ENCODE measurements around the gene THOC5. TPM values are rescaled to one million over a fixed set of nuclear protein-coding genes. Genes with fewer than 3 reads are reported as not detected.
A peak's percentile ranks its signal among the peaks of the same experiment; 100 is the strongest.

The THOC5 gene
- total RNA-seq, 1 experiment from 2014 or later = 80.6 TPM

- Histone ChIP-seq H3K79me2 (ENCODE audit: insufficient read depth, low read length) (no peaks in the 10 kb centered on the region), H3K4me2 (ENCODE audit: low read length) (no peak overlapping the region), H3K36me3 (ENCODE audit: control insufficient read depth in 1 of 2, insufficient read depth in 2 of 2, low read length in 2 of 2) (peaks cover 54 to 64% of the 10 kb centered on the region in 2 experiments), H2AFZ (ENCODE audit: low read depth, low read length, poor library complexity, severe bottlenecking) (no peak overlapping the region), H3K9ac (ENCODE audit: low read length) (no peak overlapping the region), H3K27me3 (ENCODE audit: insufficient read depth, low read length) (no peaks in the 10 kb centered on the region), H3K27ac (ENCODE audit: low read depth, low read length) (no peak overlapping the region), H3K9me3 (ENCODE audit: control insufficient read depth in 1 of 2, insufficient read depth in 1 of 2, low read depth in 1 of 2, low read length in 2 of 2) (no peaks in the 10 kb centered on the region), H3K9me2 (ENCODE audit: insufficient read depth) (no peaks in the 10 kb centered on the region), H3K4me1 (ENCODE audit: control insufficient read depth in 1 of 2, insufficient read depth in 2 of 2, low read length in 2 of 2) (no peaks in the 10 kb centered on the region), H3K4me3 (replicated peaks in 1 of 2; ENCODE audit: low read depth in 1 of 2, low read length in 2 of 2) (no peak overlapping the region), H4K20me1 (ENCODE audit: insufficient read depth) (no peaks in the 10 kb centered on the region)
- intact Hi-C loops (cut with micrococcal nuclease) = loop anchor here (1.0 kb wide), 1 partner anchor 129 kb away; no protein-coding TSS in a partner anchor
- ATAC-seq = peak; percentile 94
- BruUV-seq (replicated peaks) = no TSS peak
- CTCF ChIA-PET = interaction anchor here (1.0 to 1.5 kb wide), 2 partner anchors 129 to 131 kb away, joined by 3 to 10 read pairs; no protein-coding TSS in a partner anchor
- TF ChIP-seq ZBTB33 (IDR thresholded peaks at IDR 0.05; ENCODE audit: extremely low read depth, insufficient replicate concordance, low read length) (no peak), CTCF (IDR thresholded peaks at IDR 0.05 in 2 of 3, conservative IDR thresholded peaks at IDR 0.05 in 1 of 3; ENCODE audit: borderline replicate concordance in 1 of 3, insufficient read depth in 1 of 3, low read depth in 2 of 3, low read length in 2 of 3) (peak; percentile 35 to 54 (median 49); a peak in 5 of 6 replicates), REST (IDR thresholded peaks at IDR 0.05; ENCODE audit: low read depth) (no peak), YY1 (IDR thresholded peaks at IDR 0.05; ENCODE audit: extremely low read depth, insufficient replicate concordance, low read depth, low read length) (no peak), RAD21 (IDR thresholded peaks at IDR 0.05; ENCODE audit: low read depth) (peak; percentile 55; the same call in 1 of the 2 replicates)
- no peak for DNase-seq (ENCODE audit: low read depth, low spot score)
- RAD21 ChIA-PET (ENCODE audit: low non-redundant PET in 1 of 2, low total read pairs in 2 of 2, uncharacterized antibody in 2 of 2, unreplicated experiment in 2 of 2) = interaction anchor here in 1 of 2 experiments (0.8 kb wide), 1 partner anchor 129 kb away, joined by 3 read pairs; no protein-coding TSS in a partner anchor
- POLR2A ChIA-PET = no interaction called here
Observed at GRCh38 chr22:29524442-29525191, 28.9 kb downstream of the THOC5 start.

All from HCT116 (cell line).